ENCODE results near the gene ERICH4.
"Not testable (repeated sequence)": the region's sequence is repeated elsewhere in the genome, so short reads cannot be mapped to it uniquely, and the experiment has no call there.

ERICH4 gene

DNA sequence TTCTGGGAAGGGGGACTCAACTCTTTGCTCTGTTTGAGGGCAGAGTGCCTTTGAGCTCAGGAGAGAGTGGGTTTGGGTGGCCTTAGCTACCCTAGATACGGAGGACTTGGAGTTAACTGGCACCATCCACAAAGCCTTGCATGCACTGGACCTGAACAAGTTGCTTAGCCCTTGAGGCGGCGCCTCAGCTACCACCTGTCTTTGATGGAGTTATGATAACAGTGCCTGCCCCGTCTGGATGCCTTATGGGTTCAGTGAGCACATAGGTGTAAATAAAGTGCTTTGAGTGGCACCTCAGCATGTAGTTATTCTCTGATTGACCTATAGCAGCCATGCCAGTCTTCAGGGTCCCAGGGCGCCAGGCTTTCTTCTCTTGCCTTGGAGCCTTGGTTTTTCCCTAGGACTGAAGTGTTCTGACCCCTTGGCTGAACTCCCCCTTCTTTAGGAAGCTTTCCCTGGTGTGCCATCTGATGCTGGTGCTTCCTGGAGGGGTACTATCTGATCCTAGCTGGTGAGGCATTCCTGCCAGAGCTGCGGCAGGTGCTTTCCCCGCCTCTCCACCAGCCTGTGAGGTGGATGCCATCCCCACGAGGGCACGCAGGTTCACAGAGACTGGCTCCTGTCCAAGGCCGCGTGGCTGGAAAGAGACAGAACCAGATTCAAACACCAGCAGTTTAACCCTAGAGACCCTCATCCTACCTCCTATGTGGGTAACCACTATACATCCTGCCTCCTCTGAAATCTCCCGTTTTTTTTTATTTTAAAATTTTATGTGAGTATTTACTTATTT lies 39.6 kb upstream of the ERICH4 start:
- no peak overlapping the region for H3K27ac ChIP-seq (ENCODE audit: low read depth, low read length)
- peaks cover 4% of the 10 kb centered on the region for H3K4me1 ChIP-seq (ENCODE audit: control insufficient read depth, insufficient read depth, low read length, unreplicated experiment)

DNA sequence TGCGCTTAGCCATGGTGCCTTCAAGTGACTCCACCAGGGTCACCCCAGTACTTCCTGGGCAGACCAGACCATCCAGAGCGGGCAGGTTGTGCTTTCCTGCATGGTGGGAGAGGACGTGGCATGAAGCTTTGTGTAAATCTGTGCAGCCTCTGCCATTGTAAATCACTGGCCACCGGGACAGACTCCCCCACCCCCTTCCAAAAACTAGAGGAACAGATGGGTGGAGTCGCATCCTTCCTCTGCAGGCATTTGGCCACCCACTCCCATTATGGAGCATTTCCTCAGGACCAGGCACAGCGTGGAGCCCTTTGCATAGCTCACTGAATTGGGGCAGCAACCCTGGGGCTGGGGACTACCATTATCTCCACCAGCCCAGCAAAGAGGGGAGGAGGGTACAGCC lies 37.2 kb upstream of the ERICH4 start:
- Histone ChIP-seq H3K27me3 (ENCODE audit: insufficient read depth, low read length) (no peaks in the 10 kb centered on the region), H3K4me3 (ENCODE audit: low read depth, low read length) (no peak overlapping the region), H3K27ac (ENCODE audit: low read depth, low read length) (no peak overlapping the region), H3K79me2 (ENCODE audit: control insufficient read depth, insufficient read depth, low read length, unreplicated experiment) (peaks cover 2% of the 10 kb centered on the region), H3K4me1 (ENCODE audit: control insufficient read depth, insufficient read depth, low read length, unreplicated experiment) (peaks cover 9% of the 10 kb centered on the region), H2AFZ (ENCODE audit: low read length, unreplicated experiment) (no peak overlapping the region), H3K36me3 (ENCODE audit: insufficient read depth, low read length) (no peaks in the 10 kb centered on the region)

More for the DNA sequence above, 39.6 kb upstream of the ERICH4 start:
- H2AFZ ChIP-seq (ENCODE audit: low read length, unreplicated experiment) = no peak overlapping the region
- no peaks in the 10 kb centered on the region for H3K36me3 ChIP-seq (ENCODE audit: insufficient read depth, low read length)
- H3K4me3 ChIP-seq (ENCODE audit: low read depth, low read length) = no peak overlapping the region
- peaks cover 8% of the 10 kb centered on the region for H3K79me2 ChIP-seq (ENCODE audit: control insufficient read depth, insufficient read depth, low read length, unreplicated experiment)
- no peaks in the 10 kb centered on the region for H3K27me3 ChIP-seq (ENCODE audit: insufficient read depth, low read length)

DNA sequence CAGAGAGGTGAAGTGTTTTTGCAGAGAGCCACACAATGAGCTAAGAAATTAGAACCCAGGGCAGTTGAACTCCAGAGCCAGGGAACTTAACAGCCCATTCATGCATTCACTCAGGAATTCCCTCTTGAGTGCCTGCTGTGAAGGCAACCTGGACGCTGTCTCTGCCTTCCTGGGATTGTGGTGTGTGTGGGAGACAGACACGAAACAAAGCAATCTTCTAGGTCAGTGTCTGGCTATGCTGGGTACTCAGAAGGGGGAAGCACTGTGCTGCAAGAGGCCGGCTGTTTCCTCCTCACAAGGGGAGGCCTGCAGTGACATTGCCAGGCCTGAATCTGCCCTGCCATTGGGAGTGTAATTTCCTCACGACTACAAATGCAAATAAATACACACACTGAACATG lies 35.7 kb upstream of the ERICH4 start:
- no peaks in the 10 kb centered on the region for H3K36me3 ChIP-seq (ENCODE audit: insufficient read depth, low read length)
- no peak overlapping the region for H3K27ac ChIP-seq (ENCODE audit: low read depth, low read length)
- no peaks in the 10 kb centered on the region for H3K27me3 ChIP-seq (ENCODE audit: insufficient read depth, low read length)
- peaks cover 9% of the 10 kb centered on the region for H3K4me1 ChIP-seq (ENCODE audit: control insufficient read depth, insufficient read depth, low read length, unreplicated experiment)
- H2AFZ ChIP-seq (ENCODE audit: low read length, unreplicated experiment) = no peak overlapping the region
- H3K4me3 ChIP-seq (ENCODE audit: low read depth, low read length) = no peak overlapping the region
- peaks cover 2% of the 10 kb centered on the region for H3K79me2 ChIP-seq (ENCODE audit: control insufficient read depth, insufficient read depth, low read length, unreplicated experiment)

DNA sequence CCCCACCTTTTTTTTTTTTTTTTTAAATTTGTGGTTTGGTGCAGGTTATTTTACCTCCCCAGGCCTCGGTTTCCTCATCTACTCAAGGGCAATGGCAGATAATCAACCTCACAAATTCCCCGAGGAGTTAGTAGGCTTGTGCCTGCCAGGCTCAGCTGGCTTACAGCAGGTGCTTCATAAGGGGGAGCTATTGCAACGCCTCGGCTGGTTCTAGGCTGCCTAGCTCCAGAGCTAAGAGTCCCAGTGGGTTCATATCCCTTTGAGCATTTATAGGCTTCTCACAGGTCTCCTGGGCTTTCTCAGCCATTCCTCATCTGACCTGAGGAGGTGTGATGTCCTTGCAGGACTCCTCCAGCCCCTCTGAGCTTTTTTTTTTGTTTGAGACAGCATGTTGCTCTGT lies 34.7 kb upstream of the ERICH4 start:
- Histone ChIP-seq H3K4me3 (ENCODE audit: low read depth, low read length) (no peak overlapping the region), H3K27ac (ENCODE audit: low read depth, low read length) (no peak overlapping the region), H3K27me3 (ENCODE audit: insufficient read depth, low read length) (no peaks in the 10 kb centered on the region), H2AFZ (ENCODE audit: low read length, unreplicated experiment) (no peak overlapping the region), H3K79me2 (ENCODE audit: control insufficient read depth, insufficient read depth, low read length, unreplicated experiment) (peaks cover 2% of the 10 kb centered on the region), H3K36me3 (ENCODE audit: insufficient read depth, low read length) (no peaks in the 10 kb centered on the region), H3K4me1 (ENCODE audit: control insufficient read depth, insufficient read depth, low read length, unreplicated experiment) (peaks cover 9% of the 10 kb centered on the region)

DNA sequence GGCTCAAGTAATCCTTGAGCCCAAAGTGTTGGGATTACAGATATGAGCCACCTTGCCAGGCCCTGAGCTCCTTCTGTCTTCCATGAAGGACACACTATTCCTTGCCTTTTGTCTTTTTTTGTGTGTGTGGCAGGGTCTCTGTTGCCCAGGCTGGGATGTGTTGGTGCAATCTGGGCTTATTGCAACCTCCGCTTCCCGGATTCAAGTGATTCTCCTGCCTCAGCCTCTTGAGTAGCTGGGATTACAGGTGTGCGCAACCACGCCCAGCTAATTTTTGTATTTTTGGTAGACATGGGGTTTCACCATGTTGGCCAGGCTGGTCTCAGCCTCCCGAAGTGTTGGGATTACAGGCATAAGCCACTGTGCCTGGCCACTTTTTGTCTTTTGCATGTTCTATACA lies 34.1 kb upstream of the ERICH4 start:
- not testable (repeated sequence) for H3K27me3 ChIP-seq (ENCODE audit: insufficient read depth, low read length); H2AFZ ChIP-seq (ENCODE audit: low read length, unreplicated experiment); H3K36me3 ChIP-seq (ENCODE audit: insufficient read depth, low read length); H3K4me3 ChIP-seq (ENCODE audit: low read depth, low read length); H3K27ac ChIP-seq (ENCODE audit: low read depth, low read length); H3K4me1 ChIP-seq (ENCODE audit: control insufficient read depth, insufficient read depth, low read length, unreplicated experiment); H3K79me2 ChIP-seq (ENCODE audit: control insufficient read depth, insufficient read depth, low read length, unreplicated experiment)

DNA sequence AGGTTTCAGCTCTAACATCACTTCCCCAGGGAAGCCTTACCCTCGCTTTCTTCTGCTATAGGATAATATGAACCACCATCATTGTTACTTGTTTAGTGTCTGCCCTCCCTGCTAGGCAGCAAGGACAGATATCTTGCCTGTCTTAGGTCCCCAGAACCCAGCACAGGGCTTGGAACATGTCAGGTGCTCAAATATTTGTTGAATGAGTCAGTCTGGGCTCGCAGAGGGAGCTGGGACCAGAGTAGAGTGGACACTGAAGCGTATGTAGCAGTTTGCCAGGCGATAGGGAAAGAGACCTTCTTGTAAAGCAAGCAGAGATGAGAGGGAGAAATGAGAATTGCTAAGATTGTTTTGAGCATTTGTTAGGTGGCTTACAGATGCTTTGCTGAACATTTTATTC lies 33.7 kb upstream of the ERICH4 start:
- H2AFZ ChIP-seq (ENCODE audit: low read length, unreplicated experiment) = no peak overlapping the region
- no peaks in the 10 kb centered on the region for H3K36me3 ChIP-seq (ENCODE audit: insufficient read depth, low read length)
- no peak overlapping the region for H3K27ac ChIP-seq (ENCODE audit: low read depth, low read length)
- H3K4me3 ChIP-seq (ENCODE audit: low read depth, low read length) = no peak overlapping the region
- H3K4me1 ChIP-seq (ENCODE audit: control insufficient read depth, insufficient read depth, low read length, unreplicated experiment) = peaks cover 9% of the 10 kb centered on the region
- H3K79me2 ChIP-seq (ENCODE audit: control insufficient read depth, insufficient read depth, low read length, unreplicated experiment) = no peaks in the 10 kb centered on the region
- H3K27me3 ChIP-seq (ENCODE audit: insufficient read depth, low read length) = no peaks in the 10 kb centered on the region

DNA sequence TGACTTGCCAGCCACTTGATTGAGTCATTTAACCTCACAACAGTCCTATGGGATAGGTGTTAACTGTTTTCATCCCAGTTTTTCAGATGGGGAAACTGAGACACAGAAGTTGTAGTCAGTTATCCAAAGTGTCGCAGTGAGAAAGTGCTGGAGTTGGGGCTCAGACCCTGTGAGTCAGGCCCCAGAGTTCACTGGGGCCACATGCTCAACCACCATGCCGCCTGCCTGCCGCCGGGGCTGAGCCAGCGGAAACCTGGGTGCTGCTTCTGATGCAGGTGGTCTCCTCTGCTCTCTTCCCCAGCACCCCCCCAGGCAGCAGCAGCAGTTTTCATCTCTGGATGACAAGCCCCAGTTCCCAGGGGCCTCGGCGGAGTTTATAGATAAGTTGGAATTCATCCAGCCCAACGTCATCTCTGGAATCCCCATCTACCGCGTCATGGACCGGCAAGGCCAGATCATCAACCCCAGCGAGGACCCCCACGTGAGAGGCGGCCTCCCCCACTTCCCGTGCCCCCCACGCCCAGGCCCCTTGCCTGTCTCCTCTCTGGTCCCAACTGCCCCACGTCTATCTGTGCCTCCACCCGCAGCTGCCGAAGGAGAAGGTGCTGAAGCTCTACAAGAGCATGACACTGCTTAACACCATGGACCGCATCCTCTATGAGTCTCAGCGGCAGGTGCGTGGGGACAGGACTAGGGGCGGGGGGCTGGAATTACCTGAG lies 32.5 kb upstream of the ERICH4 start:
- Histone ChIP-seq H2AFZ (ENCODE audit: low read length, unreplicated experiment) (no peak overlapping the region), H3K27ac (ENCODE audit: low read depth, low read length) (peak overlapping the region; percentile 39; the same call in 1 of the 2 replicates), H3K27me3 (ENCODE audit: insufficient read depth, low read length) (no peaks in the 10 kb centered on the region), H3K36me3 (ENCODE audit: insufficient read depth, low read length) (no peaks in the 10 kb centered on the region), H3K4me1 (ENCODE audit: control insufficient read depth, insufficient read depth, low read length, unreplicated experiment) (peaks cover 9% of the 10 kb centered on the region), H3K4me3 (ENCODE audit: low read depth, low read length) (no peak overlapping the region), H3K79me2 (ENCODE audit: control insufficient read depth, insufficient read depth, low read length, unreplicated experiment) (no peaks in the 10 kb centered on the region)

DNA sequence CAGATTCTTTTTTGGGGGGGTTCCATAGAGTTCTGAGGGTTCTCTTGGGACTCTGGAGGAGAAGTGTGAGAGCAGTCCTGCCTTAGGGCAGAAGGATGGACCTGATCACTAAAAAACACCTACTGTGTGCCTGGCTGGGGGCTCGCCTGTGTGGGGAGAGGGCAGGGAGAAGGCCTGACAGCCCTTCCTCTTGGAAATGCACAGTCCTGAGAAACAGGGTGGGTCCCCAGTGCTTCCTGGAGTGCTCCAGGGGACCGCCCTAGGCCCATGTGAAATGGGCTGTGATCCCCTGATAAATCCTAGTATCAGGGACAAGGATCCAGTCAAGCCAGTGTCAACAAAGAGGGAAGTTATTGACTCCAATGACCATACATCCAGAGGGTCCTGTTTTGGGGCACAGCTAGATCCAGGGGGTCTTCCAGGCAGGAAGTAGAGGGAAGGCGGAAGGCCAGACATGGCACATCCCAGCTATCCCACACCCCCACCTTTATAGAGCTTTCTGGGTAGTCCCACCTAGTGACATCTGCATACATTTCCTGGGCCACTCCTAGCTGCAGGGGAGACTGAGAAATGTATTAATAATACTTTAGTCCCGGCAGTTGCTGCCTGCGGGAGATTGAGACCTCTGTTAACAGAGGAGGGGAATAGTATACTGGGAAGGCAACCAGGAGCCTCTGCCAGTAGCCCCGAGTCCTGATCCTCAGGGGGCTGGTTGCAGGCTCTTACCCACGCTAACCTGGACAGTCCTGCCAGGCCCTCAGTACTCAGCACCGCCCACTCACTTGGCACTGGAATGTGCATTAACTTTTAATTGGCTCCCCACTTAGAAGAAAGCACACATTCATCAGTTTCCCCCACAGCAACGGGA lies 31.6 kb upstream of the ERICH4 start:
- Histone ChIP-seq H3K4me1 (ENCODE audit: control insufficient read depth, insufficient read depth, low read length, unreplicated experiment) (peaks cover 9% of the 10 kb centered on the region), H3K4me3 (ENCODE audit: low read depth, low read length) (no peak overlapping the region), H3K36me3 (ENCODE audit: insufficient read depth, low read length) (no peaks in the 10 kb centered on the region), H3K27me3 (ENCODE audit: insufficient read depth, low read length) (no peaks in the 10 kb centered on the region), H3K27ac (ENCODE audit: low read depth, low read length) (no peak overlapping the region), H3K79me2 (ENCODE audit: control insufficient read depth, insufficient read depth, low read length, unreplicated experiment) (no peaks in the 10 kb centered on the region), H2AFZ (ENCODE audit: low read length, unreplicated experiment) (no peak overlapping the region)

DNA sequence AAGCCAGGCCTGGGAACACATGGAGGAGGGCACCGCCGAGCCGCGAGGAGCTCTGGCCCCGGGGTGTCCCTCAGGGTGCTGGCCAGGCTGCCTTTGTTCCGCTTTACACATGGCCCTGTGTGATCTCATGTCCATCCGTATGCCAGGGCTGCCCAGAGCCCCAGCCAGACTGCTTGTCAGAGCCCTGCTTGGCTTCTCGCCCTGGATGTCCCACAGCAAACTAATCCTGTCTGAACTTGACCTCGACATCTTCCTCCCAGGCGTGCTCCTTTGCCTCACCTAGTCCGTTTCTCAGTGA lies 31.0 kb upstream of the ERICH4 start:
- Histone ChIP-seq H3K79me2 (ENCODE audit: control insufficient read depth, insufficient read depth, low read length, unreplicated experiment) (no peaks in the 10 kb centered on the region), H3K27me3 (ENCODE audit: insufficient read depth, low read length) (no peaks in the 10 kb centered on the region), H3K4me3 (ENCODE audit: low read depth, low read length) (no peak overlapping the region), H3K4me1 (ENCODE audit: control insufficient read depth, insufficient read depth, low read length, unreplicated experiment) (peaks cover 9% of the 10 kb centered on the region), H3K27ac (ENCODE audit: low read depth, low read length) (no peak overlapping the region), H2AFZ (ENCODE audit: low read length, unreplicated experiment) (no peak overlapping the region), H3K36me3 (ENCODE audit: insufficient read depth, low read length) (no peaks in the 10 kb centered on the region)

DNA sequence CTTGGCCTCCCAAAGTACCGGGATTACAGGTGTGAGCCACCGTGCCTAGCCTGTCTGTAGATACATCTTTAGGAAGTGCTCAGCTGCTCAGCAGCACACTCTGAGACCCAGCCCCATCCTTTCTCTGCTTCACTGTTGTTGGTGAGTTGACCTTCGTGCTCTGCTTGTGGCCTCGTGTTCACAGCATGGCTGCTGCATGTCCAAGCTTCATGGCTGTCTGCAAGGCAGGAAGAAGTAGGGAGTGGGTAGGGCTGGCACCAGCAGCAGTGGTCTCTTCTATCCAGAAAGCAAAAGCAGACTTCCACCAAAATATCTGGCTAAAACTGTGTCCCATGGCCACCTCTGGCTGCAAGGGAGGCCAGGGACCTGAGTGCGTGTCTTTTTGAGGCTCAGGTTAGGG lies 30.0 kb upstream of the ERICH4 start:
- H3K4me1 ChIP-seq (ENCODE audit: control insufficient read depth, insufficient read depth, low read length, unreplicated experiment) = peaks cover 9% of the 10 kb centered on the region
- H2AFZ ChIP-seq (ENCODE audit: low read length, unreplicated experiment) = no peak overlapping the region
- H3K36me3 ChIP-seq (ENCODE audit: insufficient read depth, low read length) = no peaks in the 10 kb centered on the region
- H3K4me3 ChIP-seq (ENCODE audit: low read depth, low read length) = no peak overlapping the region
- no peaks in the 10 kb centered on the region for H3K27me3 ChIP-seq (ENCODE audit: insufficient read depth, low read length)
- H3K27ac ChIP-seq (ENCODE audit: low read depth, low read length) = no peak overlapping the region
- no peaks in the 10 kb centered on the region for H3K79me2 ChIP-seq (ENCODE audit: control insufficient read depth, insufficient read depth, low read length, unreplicated experiment)

All from ACC112 (cell line).